Loucy (cell line): Measurements from ENCODE around the gene DDX18.

Experiments used
- H2AFZ ChIP-seq: fragments of 200-600 bp; sonication (generic); 2 replicates; pipeline ENCODE4 v1.6.0; 2016; ENCODE audit warnings: antibody characterized with exemption, mild to moderate bottlenecking, low read length, moderate library complexity
- H3F3A ChIP-seq: fragments of 200-600 bp; 2 replicates; pipeline ENCODE4 v1.6.0; 2016; ENCODE audit warnings: antibody characterized with exemption, low read depth, mild to moderate bottlenecking
- H3K27me3 ChIP-seq: fragments of 200-600 bp; sonication (generic); 2 replicates; pipeline ENCODE4 v1.6.1; 2014; ENCODE audit warnings: low read length, mild to moderate bottlenecking; ENCODE audit not compliant: insufficient read depth, poor library complexity, severe bottlenecking
- H3K36me3 ChIP-seq: fragments of 200-600 bp; sonication (generic); 2 replicates; pipeline ENCODE4 v1.6.1; 2016; ENCODE audit warnings: low read length; ENCODE audit not compliant: insufficient read depth
- H3K4me1 ChIP-seq: fragments of 200-600 bp; sonication (generic); 2 replicates; pipeline ENCODE4 v1.5.1; 2014; ENCODE audit warnings: low read length, mild to moderate bottlenecking; ENCODE audit not compliant: insufficient read depth, poor library complexity, severe bottlenecking
- H3K4me2 ChIP-seq: fragments of 200-600 bp; sonication (generic); 2 replicates; pipeline ENCODE4 v1.6.0; 2014; ENCODE audit warnings: antibody characterized with exemption, low read length, low read depth, mild to moderate bottlenecking; ENCODE audit not compliant: poor library complexity, severe bottlenecking
- H3K4me3 ChIP-seq: fragments of 200-600 bp; sonication (generic); 2 replicates; pipeline ENCODE4 v1.5.1; 2014; ENCODE audit warnings: low read length, mild to moderate bottlenecking, mixed read lengths; ENCODE audit not compliant: poor library complexity, severe bottlenecking
- H3K79me2 ChIP-seq: fragments of 200-600 bp; sonication (generic); 2 replicates; pipeline ENCODE4 v1.6.1; 2014; ENCODE audit warnings: low read length; ENCODE audit not compliant: insufficient read depth
- H3K9ac ChIP-seq: fragments of 200-600 bp; sonication (generic); 2 replicates; pipeline ENCODE4 v1.6.0; 2014; ENCODE audit warnings: mild to moderate bottlenecking, low read depth, low read length, moderate library complexity; ENCODE audit not compliant: poor library complexity, severe bottlenecking
- H3K9me2 ChIP-seq: fragments of 200-600 bp; sonication (generic); replicated peaks from 2 replicates; pipeline ENCODE4 v1.6.1; 2016; ENCODE audit warnings: low read depth, low read length, mixed read lengths
- H3K9me3 ChIP-seq: fragments of 200-600 bp; sonication (generic); 2 replicates; pipeline ENCODE4 v1.6.1; 2014; ENCODE audit warnings: mild to moderate bottlenecking, antibody characterized with exemption, low read length, low read depth; ENCODE audit not compliant: insufficient read depth
- H4K20me1 ChIP-seq: fragments of 200-600 bp; sonication (generic); 2 replicates; pipeline ENCODE4 v1.6.0; 2014; ENCODE audit warnings: antibody characterized with exemption, low read length, mild to moderate bottlenecking; ENCODE audit not compliant: insufficient read depth, poor library complexity, severe bottlenecking
- EZH2phosphoT487 ChIP-seq: fragments of 200-600 bp; IDR thresholded peaks from 2 replicates; pipeline ENCODE4 v1.6.1; 2018; ENCODE audit warnings: antibody characterized with exemption, mild to moderate bottlenecking, moderate library complexity, borderline replicate concordance
- TF ChIP-seq, protein P1 (sequence below): fragments of 200-600 bp; sonication (generic); conservative IDR thresholded peaks from 2 replicates; pipeline ENCODE4 v1.5.1; 2014; ENCODE audit warnings: mild to moderate bottlenecking, antibody characterized with exemption, low read length

DDX18 gene

DNA sequence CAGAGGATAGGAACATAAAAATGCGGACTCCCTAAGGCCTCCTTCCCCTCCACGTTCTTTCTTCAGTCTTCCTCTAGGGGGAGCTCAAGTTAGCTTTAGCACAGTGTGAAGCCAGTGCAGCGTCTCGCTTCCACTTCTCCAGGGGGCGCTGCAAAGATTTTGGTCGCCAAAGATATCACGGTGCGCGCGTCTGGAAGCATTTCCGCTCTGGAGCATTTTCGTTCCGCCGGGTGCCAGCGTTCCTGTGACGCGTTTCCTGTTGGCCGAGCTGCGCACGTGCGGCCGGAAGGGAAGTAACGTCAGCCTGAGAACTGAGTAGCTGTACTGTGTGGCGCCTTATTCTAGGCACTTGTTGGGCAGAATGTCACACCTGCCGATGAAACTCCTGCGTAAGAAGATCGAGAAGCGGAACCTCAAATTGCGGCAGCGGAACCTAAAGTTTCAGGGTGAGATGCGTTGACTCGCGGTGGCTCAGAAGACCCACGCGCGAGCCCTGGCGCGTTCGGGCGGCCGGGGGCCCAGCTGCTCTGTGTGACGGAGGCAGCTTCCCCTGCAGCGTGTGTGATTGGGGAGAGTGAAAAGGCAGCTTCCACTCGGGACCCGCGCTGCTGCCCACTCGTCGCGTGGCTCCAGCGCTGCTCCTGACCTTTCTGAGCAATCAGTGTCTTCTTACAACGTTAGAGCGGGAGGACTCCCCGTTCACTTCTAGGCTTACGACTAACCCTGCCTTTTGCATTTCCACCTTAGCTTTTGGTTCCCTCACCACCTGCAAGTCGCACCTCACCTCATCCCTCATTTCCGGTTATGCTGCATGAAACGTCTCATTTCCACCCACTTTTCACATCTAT is at the start of gene DDX18:
DDX18 (plus strand) TSS at position 275 of the 848 bp plus-strand sequence; CDS start at position 362, 87 bp downstream.
- H3K9me3 ChIP-seq, result no peaks in the 10 kb centered on the region
- H3K79me2 ChIP-seq, result peaks cover 46% of the 10 kb centered on the region
- peak within 1 kb of the TSS; percentile 86 for H3K4me3 ChIP-seq
- H3K27me3 ChIP-seq, result no peaks in the 10 kb centered on the region
- H3K9me2 ChIP-seq, result no peaks in the 10 kb centered on the region
- H3F3A ChIP-seq, result no peaks in the 10 kb centered on the region
- TF ChIP-seq, protein P1, sequence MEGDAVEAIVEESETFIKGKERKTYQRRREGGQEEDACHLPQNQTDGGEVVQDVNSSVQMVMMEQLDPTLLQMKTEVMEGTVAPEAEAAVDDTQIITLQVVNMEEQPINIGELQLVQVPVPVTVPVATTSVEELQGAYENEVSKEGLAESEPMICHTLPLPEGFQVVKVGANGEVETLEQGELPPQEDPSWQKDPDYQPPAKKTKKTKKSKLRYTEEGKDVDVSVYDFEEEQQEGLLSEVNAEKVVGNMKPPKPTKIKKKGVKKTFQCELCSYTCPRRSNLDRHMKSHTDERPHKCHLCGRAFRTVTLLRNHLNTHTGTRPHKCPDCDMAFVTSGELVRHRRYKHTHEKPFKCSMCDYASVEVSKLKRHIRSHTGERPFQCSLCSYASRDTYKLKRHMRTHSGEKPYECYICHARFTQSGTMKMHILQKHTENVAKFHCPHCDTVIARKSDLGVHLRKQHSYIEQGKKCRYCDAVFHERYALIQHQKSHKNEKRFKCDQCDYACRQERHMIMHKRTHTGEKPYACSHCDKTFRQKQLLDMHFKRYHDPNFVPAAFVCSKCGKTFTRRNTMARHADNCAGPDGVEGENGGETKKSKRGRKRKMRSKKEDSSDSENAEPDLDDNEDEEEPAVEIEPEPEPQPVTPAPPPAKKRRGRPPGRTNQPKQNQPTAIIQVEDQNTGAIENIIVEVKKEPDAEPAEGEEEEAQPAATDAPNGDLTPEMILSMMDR, result peak; percentile 100
- TF ChIP-seq EZH2phosphoT487, result no peak
- H3K36me3 ChIP-seq, result peaks cover 21% of the 10 kb centered on the region
- H3K9ac ChIP-seq, result peak within 1 kb of the TSS; percentile 79
- H2AFZ ChIP-seq, result peak within 1 kb of the TSS; percentile 84
- H3K4me1 ChIP-seq, result peaks cover 19% of the 10 kb centered on the region
- peaks cover 28% of the 10 kb centered on the region for H4K20me1 ChIP-seq
- peak within 1 kb of the TSS; percentile 94 for H3K4me2 ChIP-seq

DNA sequence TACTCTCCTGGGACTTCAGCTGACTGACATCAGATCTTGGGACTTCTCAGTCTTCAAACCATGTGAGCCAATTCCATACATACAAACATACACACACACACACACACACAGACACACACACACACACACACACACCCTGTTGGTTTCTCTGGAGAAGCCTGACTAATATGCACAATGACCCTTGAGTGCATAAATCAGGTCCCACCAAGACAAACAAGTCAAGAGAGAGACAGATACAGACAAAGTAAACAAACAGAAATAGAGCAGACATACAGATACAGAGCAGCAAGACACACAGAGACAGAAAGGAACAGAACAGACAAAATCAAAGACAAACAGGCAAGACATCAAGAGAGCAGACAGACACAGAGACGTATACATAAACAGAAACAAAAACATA is 43.8 kb upstream of the DDX18 start:
- Histone ChIP-seq H3K36me3 (no peaks in the 10 kb centered on the region), H3K9ac (no peak overlapping the region), H3K9me3 (no peaks in the 10 kb centered on the region), H3K4me2 (no peak overlapping the region), H3K79me2 (no peaks in the 10 kb centered on the region), H3F3A (no peaks in the 10 kb centered on the region), H2AFZ (no peak overlapping the region), H3K4me3 (no peak overlapping the region), H4K20me1 (no peaks in the 10 kb centered on the region), H3K27me3 (no peaks in the 10 kb centered on the region), H3K4me1 (no peaks in the 10 kb centered on the region), H3K9me2 (no peaks in the 10 kb centered on the region)
- TF ChIP-seq, protein P1, result no peak

DNA sequence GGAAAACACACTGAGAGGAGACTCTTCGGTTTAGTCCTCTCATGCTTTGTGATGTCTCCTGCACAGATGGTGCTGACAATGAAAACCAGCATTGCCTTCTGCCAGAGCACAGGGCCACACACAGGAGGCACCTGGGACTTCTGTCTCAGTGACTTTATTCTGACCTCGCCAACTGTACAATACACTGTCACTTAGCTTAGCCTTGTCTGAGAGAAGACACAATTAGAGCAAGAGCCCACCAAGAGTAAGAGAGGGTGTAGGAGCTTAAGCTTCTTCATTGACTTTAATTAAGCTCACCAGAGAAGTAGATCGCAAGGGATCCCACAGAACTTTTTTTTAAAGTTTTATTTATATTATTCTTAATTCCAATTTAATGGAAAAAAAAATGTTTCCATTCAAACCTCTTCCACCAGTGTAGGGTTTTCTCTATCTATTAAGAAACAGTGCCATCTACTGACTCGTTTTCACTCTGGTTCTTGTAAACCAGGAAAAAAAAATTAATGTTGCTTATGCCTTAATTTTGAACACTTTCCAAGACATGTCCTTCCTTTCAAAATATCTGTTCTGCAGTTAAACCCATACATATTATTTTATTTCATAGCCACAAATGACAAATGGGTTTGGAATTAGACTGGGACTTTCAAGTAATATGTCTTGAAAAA is 42.4 kb upstream of the DDX18 start:
- Histone ChIP-seq H3F3A (no peaks in the 10 kb centered on the region), H3K9me3 (no peaks in the 10 kb centered on the region), H3K4me3 (no peak overlapping the region), H4K20me1 (no peaks in the 10 kb centered on the region), H3K4me2 (no peak overlapping the region), H3K79me2 (no peaks in the 10 kb centered on the region), H3K36me3 (no peaks in the 10 kb centered on the region), H3K27me3 (no peaks in the 10 kb centered on the region), H3K9me2 (no peaks in the 10 kb centered on the region), H2AFZ (no peak overlapping the region), H3K4me1 (no peaks in the 10 kb centered on the region), H3K9ac (no peak overlapping the region)
- TF ChIP-seq EZH2phosphoT487, result no peak
- TF ChIP-seq, protein P1, result peak; percentile 78
